GM19395 (cell line): ENCODE measurements around the gene SMIM15.

Source experiments
- ATAC-seq: cut with Tn5 transposase; IDR thresholded peaks from one replicate; pipeline ENCODE4 v1.9.1; 2021; ENCODE audit warnings: mild to moderate bottlenecking, moderate library complexity; ENCODE audit not compliant: unreplicated experiment

SMIM15 gene

DNA sequence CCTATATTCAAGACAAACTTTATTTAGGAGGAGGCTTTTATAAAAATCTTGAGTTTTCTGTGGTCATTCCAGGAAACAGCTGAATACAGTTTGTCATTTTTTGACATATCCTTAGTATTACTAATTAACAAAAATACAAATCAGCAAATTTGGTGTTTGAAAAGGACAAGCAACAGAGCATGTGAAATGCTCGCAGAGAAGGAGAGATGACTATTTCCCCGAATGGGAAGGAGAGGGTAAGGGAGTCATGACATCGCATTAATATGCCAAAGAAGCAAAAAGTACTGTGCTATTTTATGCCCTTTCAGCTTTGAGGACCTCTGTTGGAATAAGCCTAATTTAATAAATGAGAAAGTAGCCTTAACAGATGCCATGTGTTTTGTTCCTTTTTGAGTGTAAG lies 1.8 kb downstream of the SMIM15 start:
- no peak for ATAC-seq

DNA sequence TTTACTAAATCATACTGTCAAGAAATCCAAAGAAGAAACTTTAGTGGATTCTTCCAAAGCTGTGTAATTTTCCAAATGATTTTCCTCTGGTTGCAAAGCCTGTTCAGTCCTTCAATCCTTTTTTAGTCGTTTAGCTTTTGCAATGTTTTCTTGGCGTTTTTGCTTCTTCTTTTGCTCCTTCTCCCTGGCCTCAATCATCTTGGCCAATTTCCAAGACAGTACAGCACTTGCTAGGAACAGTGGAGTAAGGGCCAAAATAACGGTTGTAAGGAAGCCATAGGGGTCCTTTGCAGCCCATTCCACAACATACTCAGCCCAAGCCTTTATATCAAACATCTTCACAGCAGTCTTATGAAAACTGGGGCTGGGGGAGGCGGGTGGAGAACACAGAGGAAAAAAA lies 2.4 kb downstream of the SMIM15 start:
- ATAC-seq: no peak

DNA sequence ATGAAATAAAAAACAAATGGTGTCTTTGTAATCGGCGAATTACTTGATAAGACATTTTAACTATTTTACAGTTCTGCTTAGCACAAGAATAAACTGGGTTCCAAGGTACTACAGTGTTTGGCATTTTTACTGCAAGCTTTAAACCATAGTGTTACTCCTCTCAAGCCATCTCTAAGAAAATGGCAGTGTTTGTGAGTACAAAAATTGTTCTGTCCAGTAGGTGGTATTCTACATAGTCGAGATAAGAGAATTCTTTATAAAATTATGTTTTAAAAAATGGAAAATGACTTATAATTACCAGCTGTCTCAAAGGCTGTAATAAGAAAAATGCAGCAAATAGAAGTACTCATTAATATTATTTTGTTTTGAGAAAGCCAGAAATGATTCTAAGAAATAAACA lies 3.2 kb downstream of the SMIM15 start:
- no peak for ATAC-seq

DNA sequence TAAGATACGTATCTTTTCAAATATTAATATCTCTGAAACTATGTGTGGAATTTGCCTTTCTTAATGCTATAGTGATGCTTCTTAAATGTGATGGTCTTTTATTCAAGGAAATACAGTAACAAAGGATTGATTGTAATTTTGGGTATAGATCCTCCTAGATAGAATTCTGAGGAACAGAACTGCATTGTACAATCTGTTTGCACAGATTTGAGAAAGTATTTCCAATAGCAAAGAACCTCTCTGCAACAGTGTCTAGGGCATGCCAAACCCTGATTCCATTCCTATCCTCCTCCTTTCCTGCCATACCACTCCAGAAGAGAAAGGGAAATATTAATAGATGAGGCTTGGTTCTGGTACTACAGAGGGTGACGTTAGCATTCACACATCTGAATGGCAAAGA lies 10.4 kb downstream of the SMIM15 start:
- ATAC-seq: no peak

DNA sequence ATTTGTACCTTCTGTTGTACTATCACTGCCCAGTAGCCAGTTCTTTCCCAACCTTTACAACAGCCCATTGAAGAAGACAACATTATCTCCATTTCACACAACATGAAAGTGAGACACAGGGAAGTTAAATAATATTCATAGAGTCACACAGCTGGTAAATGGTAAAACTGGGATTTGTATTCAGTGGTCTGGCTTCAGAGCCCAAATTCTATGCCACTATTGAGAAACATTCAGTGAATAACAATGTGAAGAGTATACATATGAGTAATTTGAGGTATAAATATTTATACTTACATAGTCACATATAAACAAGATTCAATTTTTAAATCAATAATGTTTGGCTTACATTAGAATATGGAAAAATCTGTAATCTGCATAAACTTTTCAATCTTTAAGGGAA lies 13.8 kb downstream of the SMIM15 start:
- ATAC-seq: no peak

DNA sequence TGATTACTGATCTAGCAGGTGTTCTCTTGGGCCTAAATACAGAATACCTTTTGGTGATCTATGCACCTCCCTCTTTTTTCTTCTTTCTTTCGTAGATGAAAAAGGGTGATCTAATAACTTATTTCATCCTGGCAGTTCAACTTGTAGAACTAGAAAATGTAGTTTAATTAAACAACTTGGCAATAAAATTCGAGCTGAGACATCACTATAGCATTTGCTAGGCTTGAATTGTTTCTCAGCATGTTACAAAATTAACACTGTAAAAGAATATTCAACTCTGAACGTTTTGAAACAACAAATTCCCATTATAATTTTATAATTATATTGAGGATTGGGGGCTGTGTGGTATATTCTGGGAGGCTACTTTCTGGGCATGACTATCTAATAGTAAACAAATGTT lies 19.5 kb downstream of the SMIM15 start:
- ATAC-seq: no peak

DNA sequence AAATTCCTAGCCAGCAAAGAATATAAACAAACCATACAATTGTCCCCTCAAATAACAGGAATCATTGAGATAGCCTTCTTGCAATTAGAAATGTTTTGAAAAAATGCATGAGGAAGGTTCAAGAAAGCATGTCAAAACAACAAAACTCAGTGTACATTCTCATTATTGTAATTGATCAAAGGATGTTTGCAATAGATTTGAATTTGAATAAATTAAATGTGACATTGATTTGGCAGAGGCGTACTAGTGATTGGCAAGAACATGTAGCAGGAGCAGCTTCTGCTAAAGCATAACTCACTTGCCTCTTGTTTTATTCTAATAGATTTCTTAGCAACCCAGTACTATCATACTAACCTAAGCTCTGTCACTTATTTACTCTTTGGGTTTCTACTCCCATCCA lies 19.9 kb downstream of the SMIM15 start:
- no peak for ATAC-seq

DNA sequence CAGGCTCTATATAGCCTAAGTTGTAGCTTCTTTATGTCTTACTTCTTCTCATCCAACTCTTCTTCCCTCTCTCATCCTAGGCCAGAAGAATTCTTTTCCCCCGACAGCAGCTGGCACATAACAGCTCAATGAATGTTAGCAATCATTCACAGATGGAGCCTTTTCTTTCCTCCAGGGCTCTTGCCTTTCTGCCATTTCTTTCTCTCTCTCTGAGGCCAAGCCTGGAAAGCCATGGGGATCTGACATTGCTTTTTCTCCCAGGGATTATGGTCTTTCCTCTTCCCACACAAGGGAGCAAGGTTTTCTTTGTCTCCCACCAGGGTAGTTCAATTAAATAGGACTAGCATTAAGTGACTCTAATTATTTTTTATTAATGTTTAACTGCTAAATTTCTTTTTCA lies 20.5 kb downstream of the SMIM15 start:
- no peak for ATAC-seq

DNA sequence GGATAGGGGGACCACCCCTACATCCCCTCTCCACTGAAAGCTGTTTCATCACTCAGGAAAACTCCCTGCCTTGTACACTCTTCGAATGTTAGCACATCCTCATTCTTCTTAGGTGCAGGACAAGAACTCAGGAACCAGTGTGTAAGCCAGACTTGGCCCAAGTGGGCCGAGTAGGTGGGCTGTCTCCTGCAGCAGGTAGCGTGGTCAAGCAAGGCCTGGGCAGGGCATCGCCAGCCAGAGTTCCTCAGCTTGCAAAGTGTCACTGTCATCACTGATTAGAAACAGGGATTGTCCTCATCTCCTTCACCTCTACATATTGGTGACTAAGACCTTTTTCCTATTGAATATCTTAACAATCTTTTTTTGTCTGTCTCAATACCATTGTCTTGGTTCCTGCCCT lies 22.3 kb downstream of the SMIM15 start:
- no peak for ATAC-seq

DNA sequence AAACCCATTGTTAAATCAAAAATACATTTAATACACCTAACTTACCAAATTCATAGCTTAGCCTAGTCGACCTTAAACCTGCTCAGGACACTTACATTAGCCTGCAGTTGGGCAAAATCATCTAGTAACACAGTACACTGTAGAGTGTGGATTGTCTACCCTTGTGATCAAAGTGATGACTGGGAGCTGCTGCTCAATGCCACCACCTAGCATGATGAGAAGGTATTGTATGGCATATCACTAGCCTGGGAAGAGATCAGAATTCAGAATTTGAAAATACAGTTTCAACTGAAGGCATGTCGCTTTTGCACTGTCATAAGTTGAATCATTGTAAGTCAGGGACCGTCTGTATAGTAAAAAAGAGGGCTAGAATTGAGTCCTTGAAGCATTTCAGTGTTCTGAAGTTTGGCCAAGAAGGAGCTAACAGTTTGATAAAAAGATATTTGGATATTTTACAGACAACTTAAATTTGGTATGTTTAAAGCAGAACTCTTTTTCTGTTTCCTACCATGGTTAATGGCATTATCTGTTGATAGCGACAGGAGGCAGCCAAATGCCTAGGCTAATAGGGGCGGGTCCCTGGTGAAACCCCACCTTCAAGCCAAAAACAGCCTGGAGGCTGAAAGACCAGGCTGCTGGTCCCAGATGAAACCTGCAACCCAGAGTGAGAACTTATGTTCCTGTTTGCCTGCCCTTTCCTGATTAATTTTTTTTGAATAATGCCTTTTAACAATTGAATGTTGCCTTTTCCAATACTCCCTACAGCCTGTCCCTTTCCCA lies 23.0 kb downstream of the SMIM15 start:
- no peak for ATAC-seq

DNA sequence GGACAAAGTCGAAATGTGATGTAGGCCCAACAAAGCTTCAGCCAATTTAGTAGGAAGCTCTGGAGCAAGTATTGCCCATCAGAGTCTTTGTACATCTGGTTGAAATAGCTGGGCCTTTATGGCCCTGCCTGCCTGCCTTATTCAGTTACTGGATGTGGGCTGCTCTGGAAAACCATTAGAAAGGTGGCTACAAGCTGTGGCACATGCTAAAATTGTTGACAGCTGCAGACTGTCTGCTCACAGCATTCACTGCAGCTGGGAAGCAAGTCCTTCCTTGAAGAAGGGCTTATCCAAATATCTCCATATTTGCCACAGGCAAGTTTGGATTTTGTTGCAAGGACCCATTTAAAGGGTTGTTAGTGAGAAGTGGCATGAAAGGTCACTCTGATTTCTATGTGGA lies 24.4 kb downstream of the SMIM15 start:
- ATAC-seq: no peak

DNA sequence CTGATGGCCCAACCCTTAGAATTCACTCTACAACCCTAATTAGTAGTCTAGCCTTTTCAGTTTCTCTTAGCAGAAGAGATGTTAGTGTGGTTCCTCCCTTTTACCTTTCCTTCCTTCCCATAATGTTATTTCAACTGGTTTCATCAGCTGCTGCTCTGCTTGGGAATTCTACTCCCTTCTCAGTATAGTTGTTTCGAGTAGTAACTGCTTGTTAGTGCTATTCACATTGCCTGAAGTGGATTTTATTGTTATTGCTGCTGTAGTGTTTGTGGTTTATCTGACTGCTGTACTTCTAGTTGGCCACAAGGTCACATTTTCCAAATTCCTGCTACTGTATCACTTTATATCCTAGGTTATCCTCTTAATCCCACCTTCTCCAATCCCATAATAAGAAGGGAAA lies 29.7 kb downstream of the SMIM15 start:
- ATAC-seq: no peak

DNA sequence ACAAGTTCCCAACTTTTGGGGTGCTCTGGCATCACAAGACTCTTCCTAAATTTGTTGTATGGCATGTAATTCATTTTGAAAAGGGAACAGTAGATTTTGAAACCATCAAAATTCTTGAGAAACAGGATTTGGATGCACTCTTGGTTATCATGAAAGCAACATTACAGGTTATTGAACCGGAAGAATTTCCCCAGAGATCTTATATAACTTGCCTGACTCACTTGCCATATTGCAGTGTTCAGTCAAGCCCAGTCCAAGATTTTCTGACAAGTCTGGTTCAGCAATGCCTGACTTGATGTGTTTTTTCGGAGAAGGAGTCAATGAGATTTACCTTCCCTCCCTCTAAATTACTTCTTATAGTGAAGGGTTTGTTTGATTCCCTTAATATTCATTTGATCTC lies 32.0 kb downstream of the SMIM15 start:
- ATAC-seq: no peak

DNA sequence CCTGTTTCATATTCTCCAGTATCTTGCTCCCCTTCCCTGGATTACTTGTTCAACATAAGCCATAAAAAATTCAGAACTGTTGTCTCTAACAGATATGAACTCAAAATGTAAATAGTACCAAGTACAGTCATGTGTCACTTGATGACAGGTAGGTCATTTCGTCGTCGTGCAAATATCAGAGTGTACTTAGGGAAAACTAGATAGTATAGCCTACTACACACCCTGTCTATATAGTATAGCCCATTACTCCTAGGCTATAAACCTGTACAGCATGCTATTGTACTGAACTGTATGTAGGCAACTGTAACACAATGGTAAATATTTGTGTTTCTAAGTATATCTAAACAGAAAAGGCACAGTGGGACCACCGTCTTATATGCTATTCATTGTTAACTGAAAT lies 39.1 kb downstream of the SMIM15 start:
- ATAC-seq: no peak

DNA sequence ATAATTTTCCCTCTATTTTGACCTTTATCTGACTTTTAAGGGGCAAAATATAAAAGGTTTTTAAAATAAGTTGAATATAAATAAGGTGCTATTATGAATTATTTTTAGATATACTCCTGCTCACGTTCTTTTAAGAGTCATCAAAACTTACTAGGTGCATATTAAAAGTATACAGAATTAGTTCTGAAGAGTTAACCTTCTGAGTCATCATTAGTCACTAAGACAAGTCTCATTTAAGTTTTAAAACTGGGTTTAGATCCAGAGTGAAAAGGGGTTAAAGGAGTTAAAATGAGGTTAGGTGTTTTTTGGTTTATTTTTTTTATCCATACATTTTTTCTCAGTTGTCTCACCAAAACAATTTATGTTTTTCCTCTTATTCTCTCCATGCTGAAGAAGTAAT lies 41.7 kb downstream of the SMIM15 start:
- ATAC-seq: no peak

DNA sequence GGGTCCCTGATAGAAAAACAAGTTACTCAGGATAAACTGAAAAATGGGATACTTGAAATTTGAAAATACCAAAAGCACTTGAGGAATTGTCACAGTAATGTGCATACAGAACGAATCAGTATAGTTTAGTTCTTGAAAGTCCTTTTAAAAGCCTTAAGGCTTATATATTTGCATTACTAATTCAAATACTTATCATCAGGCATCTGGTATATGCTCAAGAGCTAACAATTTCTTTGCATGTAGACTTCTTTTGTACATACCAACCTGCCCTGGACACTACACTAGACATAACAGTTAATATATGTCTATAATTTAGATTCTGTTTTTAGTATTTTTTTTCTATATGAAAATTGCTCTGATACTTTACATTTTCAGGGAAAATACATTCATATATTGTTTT lies 43.2 kb downstream of the SMIM15 start:
- no peak for ATAC-seq

DNA sequence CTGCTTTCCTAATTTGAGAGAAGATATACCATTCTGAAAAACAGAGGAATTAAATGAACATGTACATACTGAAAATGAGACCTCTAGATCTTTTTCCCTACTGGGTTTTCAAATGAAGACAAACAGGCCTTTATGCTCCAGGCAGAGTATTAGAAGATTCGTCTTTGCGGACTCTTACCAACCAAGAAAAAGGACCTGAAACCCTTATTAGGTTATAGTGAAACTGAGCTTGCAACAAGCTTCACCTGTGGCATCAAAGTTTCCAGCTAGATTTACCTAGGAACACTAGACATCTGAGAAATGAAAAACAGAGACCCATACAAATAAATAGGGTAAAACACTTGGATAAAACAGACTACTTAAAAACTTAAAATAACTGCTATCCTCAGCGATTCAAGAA lies 46.3 kb downstream of the SMIM15 start:
- peak; percentile 61 for ATAC-seq

DNA sequence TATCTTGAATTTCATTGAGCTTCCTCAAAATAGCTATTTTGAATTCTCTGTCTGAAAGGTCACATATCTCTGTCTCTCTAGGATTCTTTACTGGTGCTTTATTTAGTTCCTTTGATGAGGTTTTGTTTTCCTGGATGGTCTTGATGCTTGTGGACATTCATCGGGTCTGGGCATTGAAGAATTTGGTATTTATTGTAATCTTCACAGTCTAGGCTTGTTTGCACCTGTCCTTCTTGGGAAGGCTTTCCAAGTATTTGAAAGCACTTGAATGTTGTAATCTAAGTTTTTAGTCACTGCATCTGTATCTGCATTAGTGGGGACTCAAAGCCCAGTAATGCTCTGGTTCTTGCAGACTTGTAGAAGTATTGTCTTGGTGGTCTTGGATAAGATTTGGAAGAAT lies 47.8 kb downstream of the SMIM15 start:
- ATAC-seq: no peak
